Measurements from ENCODE around the gene POU2F2.

Gene POU2F2

GRCh38 chr19:42132030-42132628 is at the start of gene POU2F2:
TSS of gene POU2F2 (minus strand) at chr19:42132446. CDS start at chr19:42132411, 35 bp downstream.
- peak; percentile 83 for DNase-seq (ENCODE audit: low read depth)

GRCh38 chr19:42178791-42179674 is 46.8 kb upstream of the POU2F2 start:
- no peak for DNase-seq (ENCODE audit: low read depth)

GRCh38 chr19:42177686-42178019 is 45.4 kb upstream of the POU2F2 start:
- no peak for DNase-seq (ENCODE audit: low read depth)

GRCh38 chr19:42176990-42177685 is 44.9 kb upstream of the POU2F2 start:
- peak; percentile 38 for DNase-seq (ENCODE audit: low read depth)

GRCh38 chr19:42176649-42176989 is 44.4 kb upstream of the POU2F2 start:
- DNase-seq (ENCODE audit: low read depth), result no peak

- DNase-seq (ENCODE audit: low read depth), result no peak
These were observed 43.9 kb upstream of the POU2F2 start for GRCh38 chr19:42175952-42176648.

GRCh38 chr19:42174958-42175734 is 42.9 kb upstream of the POU2F2 start:
- no peak for DNase-seq (ENCODE audit: low read depth)

- DNase-seq (ENCODE audit: low read depth), result no peak
These were observed 41.9 kb upstream of the POU2F2 start for GRCh38 chr19:42174188-42174587.

- DNase-seq (ENCODE audit: low read depth), result no peak
These were observed 41.4 kb upstream of the POU2F2 start for GRCh38 chr19:42173695-42174094.

- no peak for DNase-seq (ENCODE audit: low read depth)
These were observed 40.0 kb upstream of the POU2F2 start for GRCh38 chr19:42172261-42172660.

- no peak for DNase-seq (ENCODE audit: low read depth)
These were observed 38.5 kb upstream of the POU2F2 start for GRCh38 chr19:42170715-42171114.

- DNase-seq (ENCODE audit: low read depth), result no peak
These were observed 37.5 kb upstream of the POU2F2 start for GRCh38 chr19:42169486-42170413.

GRCh38 chr19:42168206-42168605 is 36.0 kb upstream of the POU2F2 start:
- DNase-seq (ENCODE audit: low read depth), result no peak

- DNase-seq (ENCODE audit: low read depth), result no peak
These were observed 34.1 kb upstream of the POU2F2 start for GRCh38 chr19:42166316-42166715.

GRCh38 chr19:42165146-42165545 is 32.9 kb upstream of the POU2F2 start:
- DNase-seq (ENCODE audit: low read depth), result no peak

GRCh38 chr19:42161616-42162263 is 29.5 kb upstream of the POU2F2 start:
- DNase-seq (ENCODE audit: low read depth), result no peak

GRCh38 chr19:42159942-42160341 is 27.7 kb upstream of the POU2F2 start:
- DNase-seq (ENCODE audit: low read depth), result no peak

- DNase-seq (ENCODE audit: low read depth), result no peak
These were observed 26.7 kb upstream of the POU2F2 start for GRCh38 chr19:42158926-42159325.

GRCh38 chr19:42156571-42156970 is 24.3 kb upstream of the POU2F2 start:
- DNase-seq (ENCODE audit: low read depth), result no peak

GRCh38 chr19:42155796-42156195 is 23.6 kb upstream of the POU2F2 start:
- DNase-seq (ENCODE audit: low read depth), result no peak

All from stimulated activated CD8-positive, alpha-beta memory T cell treated with anti-CD3 and anti-CD28 coated beads, Interleukin-15, amount 100 ng/mL, for 1 hour (primary cell).